Sigmoid colon (tissue), 7 donors: ENCODE results near the gene MACROD2. TPM values are rescaled to one million over a fixed set of nuclear protein-coding genes. Genes with fewer than 3 reads are reported as not detected.

ENCODE experiments used
- DNase-seq: peaks from one replicate; pipeline ENCODE4 v3.0.0-alpha.2; 2019
- H3K27ac ChIP-seq, 4 donors: fragments of 200-600 bp; sonication (generic); one replicate each; pipeline ENCODE4 v1.5.1; 2016 to 2019; ENCODE audit warnings: mild to moderate bottlenecking in 1 of 4
- H3K27me3 ChIP-seq, 3 donors: fragments of 200-600 bp; sonication (generic); one replicate each; pipeline ENCODE4 v1.5.1; 2019; ENCODE audit warnings: mild to moderate bottlenecking in 1 of 3
- H3K36me3 ChIP-seq, 4 donors: fragments of 200-600 bp; sonication (generic); one replicate each; pipeline ENCODE4 v1.5.1; 2016 to 2019
- H3K4me1 ChIP-seq, 4 donors: fragments of 200-600 bp; sonication (generic); one replicate each; pipeline ENCODE4 v1.5.1; 2017 to 2019
- H3K4me3 ChIP-seq, 4 donors: fragments of 200-600 bp; sonication (generic); one replicate each; pipeline ENCODE4 v1.5.1; 2017 to 2019; ENCODE audit warnings: mild to moderate bottlenecking in 2 of 4, moderate library complexity in 1 of 4
- H3K9me3 ChIP-seq, 4 donors: fragments of 200-600 bp in 3 of 4; sonication (generic) in 3 of 4; one replicate each; pipeline versions ENCODE4 v1.5.1 to v1.6.1; 2013 to 2019
- EP300 ChIP-seq, 4 donors: sonication (generic); formaldehyde crosslinking; IDR thresholded peaks; one replicate each; pipeline ENCODE4 v1.6.1; 2017; ENCODE audit warnings: antibody characterized with exemption in 4 of 4
- POLR2A ChIP-seq, 2 donors: fragments of 450-650 bp; IDR thresholded peaks; one replicate each; pipeline ENCODE4 v1.6.1; 2016; ENCODE audit warnings: antibody characterized with exemption in 2 of 2, mild to moderate bottlenecking in 2 of 2, moderate library complexity in 2 of 2
- POLR2AphosphoS5 ChIP-seq, 4 donors: sonication (generic); formaldehyde crosslinking; IDR thresholded peaks; one replicate each; pipeline ENCODE4 v1.6.1; 2017; ENCODE audit warnings: antibody characterized with exemption in 4 of 4
- WGBS, 2 donors: extraction: QIAGEN DNeasy Blood & Tissue Kit; methylation state at CpG; one replicate each; pipeline ENCODE4 v1.1.7; 2013; 5-methylcytosine and 5-hydroxymethylcytosine counted together
- intact Hi-C: fragments of 100-400 bp; cut with DNase I; formaldehyde crosslinking; loops from one replicate; pipeline ENCODE4 v1.15.1; 2023
- polyA plus RNA-seq, 3 donors: library from polyadenylated mRNA; stranded (reverse); fragments of 200-250 nt; gene quantifications; one replicate each; pipeline ENCODE4 v1.2.3, GENCODE V29; 2013
- total RNA-seq, 4 donors: library from RNA; depleted of rRNA; stranded (reverse); fragments of >200 nt; gene quantifications; one replicate each; pipeline ENCODE4 v1.1.0, GENCODE V29; 2016
- TF ChIP-seq, protein P1 (sequence below), 4 experiments: fragments of 450-650 bp in 3 of 4; fragments of 200-600 bp in 1 of 4; IDR thresholded peaks; one replicate each; pipeline ENCODE4 v1.5.1; 2016 to 2019; ENCODE audit warnings: antibody characterized with exemption in 4 of 4, mild to moderate bottlenecking in 3 of 4, moderate library complexity in 2 of 4
- donor health status: healthy with polysubstance abuse.
- donor health status: Bipolar disorder and iron deficiency.
- donor health status: healthy.

The MACROD2 gene
- total and polyA plus RNA-seq, 7 donors = 1.2 to 22.4 (median 5.8) TPM

DNA sequence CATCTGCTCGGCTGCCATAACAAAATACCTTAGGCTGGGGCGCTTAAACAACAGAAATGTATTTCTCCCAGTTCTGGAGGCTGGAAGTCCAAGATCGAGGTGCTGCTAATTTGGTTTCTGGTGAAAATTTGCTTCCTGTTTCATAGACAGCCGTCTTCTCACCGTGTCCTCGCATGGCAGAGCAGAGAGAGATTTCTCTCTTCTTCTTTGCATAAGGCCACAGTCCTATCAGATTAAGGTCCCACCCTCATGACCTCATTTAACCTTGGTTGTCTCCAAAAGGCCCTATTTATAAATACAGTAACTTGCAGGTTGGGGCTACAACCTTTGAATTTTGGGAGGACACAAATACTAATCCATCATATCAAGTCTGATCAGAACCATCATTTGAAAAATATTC lies 2033.6 kb downstream of the MACROD2 start:
- intact Hi-C loops = no loop called here
- no peaks in the 10 kb centered on the region for H3K36me3 ChIP-seq
- H3K27me3 ChIP-seq = no peaks in the 10 kb centered on the region
- H3K27ac ChIP-seq = no peak overlapping the region
- no peak overlapping the region for H3K4me3 ChIP-seq
- DNase-seq = no peak
- TF ChIP-seq POLR2AphosphoS5 (IDR thresholded peaks at IDR 0.05) (no peak), POLR2A (IDR thresholded peaks at IDR 0.05) (no peak), EP300 (IDR thresholded peaks at IDR 0.05) (no peak)
- TF ChIP-seq, protein P1, sequence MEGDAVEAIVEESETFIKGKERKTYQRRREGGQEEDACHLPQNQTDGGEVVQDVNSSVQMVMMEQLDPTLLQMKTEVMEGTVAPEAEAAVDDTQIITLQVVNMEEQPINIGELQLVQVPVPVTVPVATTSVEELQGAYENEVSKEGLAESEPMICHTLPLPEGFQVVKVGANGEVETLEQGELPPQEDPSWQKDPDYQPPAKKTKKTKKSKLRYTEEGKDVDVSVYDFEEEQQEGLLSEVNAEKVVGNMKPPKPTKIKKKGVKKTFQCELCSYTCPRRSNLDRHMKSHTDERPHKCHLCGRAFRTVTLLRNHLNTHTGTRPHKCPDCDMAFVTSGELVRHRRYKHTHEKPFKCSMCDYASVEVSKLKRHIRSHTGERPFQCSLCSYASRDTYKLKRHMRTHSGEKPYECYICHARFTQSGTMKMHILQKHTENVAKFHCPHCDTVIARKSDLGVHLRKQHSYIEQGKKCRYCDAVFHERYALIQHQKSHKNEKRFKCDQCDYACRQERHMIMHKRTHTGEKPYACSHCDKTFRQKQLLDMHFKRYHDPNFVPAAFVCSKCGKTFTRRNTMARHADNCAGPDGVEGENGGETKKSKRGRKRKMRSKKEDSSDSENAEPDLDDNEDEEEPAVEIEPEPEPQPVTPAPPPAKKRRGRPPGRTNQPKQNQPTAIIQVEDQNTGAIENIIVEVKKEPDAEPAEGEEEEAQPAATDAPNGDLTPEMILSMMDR (IDR thresholded peaks at IDR 0.05) = no peak
- H3K9me3 ChIP-seq = no peaks in the 10 kb centered on the region
- 81 to 89% methylated on average over 6 of the region's 6 CpGs for WGBS, 2 donors
- H3K4me1 ChIP-seq = no peaks in the 10 kb centered on the region

DNA sequence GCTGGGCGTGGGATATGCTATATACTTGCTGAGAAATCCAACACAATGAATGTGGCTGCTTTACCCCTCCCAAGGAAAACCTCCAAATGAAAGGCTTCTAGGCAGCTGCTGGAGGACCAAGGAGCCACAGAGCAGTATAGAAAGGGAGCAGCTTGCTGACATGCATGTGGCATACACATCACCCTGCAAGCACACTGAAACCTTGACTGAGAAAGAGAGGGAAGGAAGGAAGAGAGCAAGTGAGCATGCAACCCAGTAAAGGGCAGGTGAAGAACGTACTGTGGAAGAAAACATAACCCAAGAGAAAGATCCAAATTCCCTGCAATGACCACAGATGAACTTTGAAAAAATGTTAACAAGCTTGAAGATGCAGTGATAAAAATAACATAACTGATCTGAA lies 2034.9 kb downstream of the MACROD2 start:
- no peak overlapping the region for H3K27ac ChIP-seq
- no peaks in the 10 kb centered on the region for H3K4me1 ChIP-seq
- H3K9me3 ChIP-seq = no peaks in the 10 kb centered on the region
- no peaks in the 10 kb centered on the region for H3K36me3 ChIP-seq
- H3K4me3 ChIP-seq = no peak overlapping the region
- WGBS, 2 donors = 36 to 53% methylated on average over 2 of the region's 2 CpGs
- no peak for TF ChIP-seq EP300 (IDR thresholded peaks at IDR 0.05)
- TF ChIP-seq, protein P1 (IDR thresholded peaks at IDR 0.05) = no peak
- TF ChIP-seq POLR2AphosphoS5 (IDR thresholded peaks at IDR 0.05) = no peak
- TF ChIP-seq POLR2A (IDR thresholded peaks at IDR 0.05) = no peak
- intact Hi-C loops = no loop called here
- H3K27me3 ChIP-seq = no peaks in the 10 kb centered on the region
- DNase-seq = no peak

DNA sequence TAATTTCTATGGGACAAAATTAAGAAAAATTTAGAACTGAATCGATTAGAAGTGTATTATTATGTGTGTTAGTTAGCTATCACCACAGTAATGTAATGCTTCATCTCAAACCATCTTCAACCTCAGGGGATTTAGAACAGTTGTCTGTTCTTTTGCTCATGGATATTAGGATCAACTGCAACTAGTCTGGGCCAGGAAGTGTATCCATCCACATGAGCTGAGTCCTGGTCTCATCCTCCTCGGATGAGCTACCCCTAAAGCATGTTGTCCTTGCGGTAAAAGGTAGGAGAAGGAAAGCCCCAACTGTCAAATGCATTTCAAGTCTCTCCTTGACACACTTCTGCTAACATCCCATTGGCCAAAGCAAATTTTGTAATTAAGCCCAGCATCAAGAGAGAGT lies 2040.3 kb downstream of the MACROD2 start:
- no peaks in the 10 kb centered on the region for H3K36me3 ChIP-seq
- H3K27ac ChIP-seq = no peak overlapping the region
- no peak for DNase-seq
- H3K27me3 ChIP-seq = no peaks in the 10 kb centered on the region
- intact Hi-C loops = no loop called here
- no peak for TF ChIP-seq POLR2A (IDR thresholded peaks at IDR 0.05)
- TF ChIP-seq EP300 (IDR thresholded peaks at IDR 0.05) = no peak
- TF ChIP-seq, protein P1 (IDR thresholded peaks at IDR 0.05) = no peak
- TF ChIP-seq POLR2AphosphoS5 (IDR thresholded peaks at IDR 0.05) = no peak
- no peaks in the 10 kb centered on the region for H3K4me1 ChIP-seq
- 85 to 86% methylated on average over 3 of the region's 3 CpGs for WGBS, 2 donors
- H3K9me3 ChIP-seq = no peaks in the 10 kb centered on the region
- H3K4me3 ChIP-seq = no peak overlapping the region

DNA sequence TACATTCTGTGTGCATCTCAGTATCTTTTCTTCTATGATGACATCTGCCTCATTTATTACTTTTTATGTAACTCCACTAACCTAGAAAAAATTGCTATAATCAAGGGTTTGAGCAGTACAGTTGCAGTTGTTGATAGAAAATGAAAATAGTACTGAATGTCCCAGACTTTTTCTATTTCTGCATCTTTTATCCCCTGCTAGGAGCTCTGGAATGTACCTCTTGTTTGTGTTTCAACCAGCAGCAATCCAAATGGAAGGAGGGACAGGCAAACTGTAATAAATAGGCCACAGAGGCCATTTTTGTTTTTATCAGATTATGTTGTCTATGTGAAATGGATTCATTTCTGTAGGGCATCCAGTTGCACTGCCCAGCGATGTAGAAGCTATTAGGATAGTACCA lies 2041.0 kb downstream of the MACROD2 start:
- Histone ChIP-seq H3K27me3 (no peaks in the 10 kb centered on the region), H3K27ac (no peak overlapping the region), H3K4me3 (no peak overlapping the region), H3K9me3 (no peaks in the 10 kb centered on the region), H3K36me3 (no peaks in the 10 kb centered on the region), H3K4me1 (no peaks in the 10 kb centered on the region)
- no peak for DNase-seq
- WGBS, 2 donors = 76 to 95% methylated on average over 1 of the region's 1 CpG
- TF ChIP-seq POLR2A (IDR thresholded peaks at IDR 0.05) = no peak
- intact Hi-C loops = no loop called here

DNA sequence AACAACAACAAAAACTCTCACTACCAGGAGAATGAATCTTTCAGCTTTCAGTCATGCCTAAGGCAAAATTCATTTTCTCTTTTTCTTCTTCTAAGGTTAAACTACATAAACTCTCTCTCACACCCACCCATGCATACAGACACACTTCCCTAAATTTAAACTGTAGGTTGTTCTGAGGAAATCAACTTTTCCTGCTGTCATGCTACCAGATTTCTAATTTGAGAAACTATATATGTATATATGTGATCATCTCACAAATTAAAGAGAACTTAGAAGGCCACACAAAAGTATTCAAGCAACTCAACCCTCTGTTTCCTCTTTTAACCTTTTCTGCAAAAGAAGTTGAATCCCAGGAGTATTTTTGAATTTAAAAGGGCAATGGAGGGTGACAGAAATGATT lies 2045.4 kb downstream of the MACROD2 start:
- H3K27ac ChIP-seq = no peak overlapping the region
- TF ChIP-seq EP300 (IDR thresholded peaks at IDR 0.05) (no peak), POLR2AphosphoS5 (IDR thresholded peaks at IDR 0.05) (no peak), POLR2A (IDR thresholded peaks at IDR 0.05) (no peak)
- TF ChIP-seq, protein P1 (IDR thresholded peaks at IDR 0.05) = no peak
- no peaks in the 10 kb centered on the region for H3K36me3 ChIP-seq
- intact Hi-C loops = no loop called here
- DNase-seq = no peak
- no peaks in the 10 kb centered on the region for H3K9me3 ChIP-seq
- H3K4me1 ChIP-seq = no peaks in the 10 kb centered on the region
- no peak overlapping the region for H3K4me3 ChIP-seq
- no peaks in the 10 kb centered on the region for H3K27me3 ChIP-seq
